SU-DHL-6 (cell line): ENCODE results near the gene AGO3.

Experiments
- H2AFZ ChIP-seq: fragments of 200-600 bp; sonication (generic); 2 replicates; pipeline ENCODE4 v1.6.1; 2014; ENCODE audit warnings: low read depth, mild to moderate bottlenecking, moderate library complexity, mixed read lengths, antibody characterized with exemption, low read length; ENCODE audit not compliant: severe bottlenecking
- H3F3A ChIP-seq: fragments of 200-600 bp; shearing (Covaris generic); 2 replicates; pipeline ENCODE4 v1.6.0; 2016; ENCODE audit warnings: antibody characterized with exemption, mild to moderate bottlenecking; ENCODE audit not compliant: insufficient read depth
- H3K27ac ChIP-seq: fragments of 200-600 bp; sonication (generic); 2 replicates; pipeline ENCODE4 v1.5.1; 2016; ENCODE audit warnings: low read depth, mild to moderate bottlenecking, low read length, moderate library complexity, mixed read lengths
- H3K27me3 ChIP-seq: fragments of 200-600 bp; sonication (generic), shearing (Covaris generic); 2 replicates; pipeline ENCODE4 v1.6.0; 2014; ENCODE audit warnings: mild to moderate bottlenecking, low read length
- H3K36me3 ChIP-seq: fragments of 200-600 bp; sonication (generic); 2 replicates; pipeline ENCODE4 v1.6.1; 2014; ENCODE audit warnings: mild to moderate bottlenecking, low read length, mixed read lengths
- H3K4me2 ChIP-seq: fragments of 300-600, 200-600 bp; shearing (Covaris generic), sonication (generic); 2 replicates; pipeline ENCODE4 v1.6.0; 2014; ENCODE audit warnings: low read length, low read depth, mild to moderate bottlenecking; ENCODE audit not compliant: poor library complexity, severe bottlenecking
- H3K4me3 ChIP-seq: fragments of 200-600 bp; sonication (generic); 2 replicates; pipeline ENCODE4 v1.5.1; 2014; ENCODE audit warnings: antibody characterized with exemption, low read length, mild to moderate bottlenecking, mixed read lengths; ENCODE audit not compliant: insufficient read depth, poor library complexity, severe bottlenecking
- H3K79me2 ChIP-seq: fragments of 200-600 bp; sonication (generic); 2 replicates; pipeline ENCODE4 v1.6.1; 2014; ENCODE audit warnings: mild to moderate bottlenecking, low read length, moderate library complexity; ENCODE audit not compliant: insufficient read depth
- H3K9ac ChIP-seq: fragments of 200-600 bp; sonication (generic); 2 replicates; pipeline ENCODE4 v1.7.0; 2014; ENCODE audit warnings: mild to moderate bottlenecking, low read length
- H3K9me2 ChIP-seq: fragments of 200-600 bp; sonication (generic); replicated peaks from 2 replicates; pipeline ENCODE4 v1.6.1; 2014; ENCODE audit warnings: low read length; ENCODE audit not compliant: insufficient read depth
- H3K9me3 ChIP-seq: fragments of 200-600 bp; sonication (generic); 2 replicates; pipeline ENCODE4 v1.6.1; 2014; ENCODE audit warnings: low read length, mixed read lengths; ENCODE audit not compliant: insufficient read depth
- H4K20me1 ChIP-seq: fragments of 200-600 bp; sonication (generic); 2 replicates; pipeline ENCODE4 v1.6.1; 2014; ENCODE audit warnings: low read depth, mild to moderate bottlenecking, antibody characterized with exemption, low read length, moderate library complexity, mixed read lengths
- EZH2phosphoT487 ChIP-seq: fragments of 200-600 bp; sonication (generic), shearing (Covaris generic); conservative IDR thresholded peaks from 2 replicates; pipeline ENCODE4 v1.6.1; 2018; ENCODE audit warnings: mild to moderate bottlenecking, antibody characterized with exemption, low read length, moderate library complexity, mixed read lengths
- TF ChIP-seq, protein P1 (sequence below): fragments of 200-600 bp; sonication (generic); IDR thresholded peaks from one replicate; pipeline ENCODE4 v1.5.1; 2017; ENCODE audit warnings: antibody characterized with exemption, mild to moderate bottlenecking, low read length, moderate library complexity; ENCODE audit not compliant: insufficient read depth, poor library complexity, severe bottlenecking

The AGO3 gene

GRCh38 chr1:36040238-36040637 lies 109.3 kb downstream of the AGO3 start:
- Histone ChIP-seq H3K9ac (no peak overlapping the region), H3K9me3 (no peaks in the 10 kb centered on the region), H3K4me3 (no peak overlapping the region), H4K20me1 (peaks cover 4% of the 10 kb centered on the region; the same call in 1 of the 2 replicates), H3K79me2 (no peaks in the 10 kb centered on the region), H3K36me3 (peaks cover 27% of the 10 kb centered on the region; the same call in 1 of the 2 replicates), H3K27me3 (no peaks in the 10 kb centered on the region), H2AFZ (no peak overlapping the region), H3K27ac (no peak overlapping the region), H3F3A (no peaks in the 10 kb centered on the region), H3K9me2 (no peaks in the 10 kb centered on the region), H3K4me2 (no peak overlapping the region)
- TF ChIP-seq, protein P1, sequence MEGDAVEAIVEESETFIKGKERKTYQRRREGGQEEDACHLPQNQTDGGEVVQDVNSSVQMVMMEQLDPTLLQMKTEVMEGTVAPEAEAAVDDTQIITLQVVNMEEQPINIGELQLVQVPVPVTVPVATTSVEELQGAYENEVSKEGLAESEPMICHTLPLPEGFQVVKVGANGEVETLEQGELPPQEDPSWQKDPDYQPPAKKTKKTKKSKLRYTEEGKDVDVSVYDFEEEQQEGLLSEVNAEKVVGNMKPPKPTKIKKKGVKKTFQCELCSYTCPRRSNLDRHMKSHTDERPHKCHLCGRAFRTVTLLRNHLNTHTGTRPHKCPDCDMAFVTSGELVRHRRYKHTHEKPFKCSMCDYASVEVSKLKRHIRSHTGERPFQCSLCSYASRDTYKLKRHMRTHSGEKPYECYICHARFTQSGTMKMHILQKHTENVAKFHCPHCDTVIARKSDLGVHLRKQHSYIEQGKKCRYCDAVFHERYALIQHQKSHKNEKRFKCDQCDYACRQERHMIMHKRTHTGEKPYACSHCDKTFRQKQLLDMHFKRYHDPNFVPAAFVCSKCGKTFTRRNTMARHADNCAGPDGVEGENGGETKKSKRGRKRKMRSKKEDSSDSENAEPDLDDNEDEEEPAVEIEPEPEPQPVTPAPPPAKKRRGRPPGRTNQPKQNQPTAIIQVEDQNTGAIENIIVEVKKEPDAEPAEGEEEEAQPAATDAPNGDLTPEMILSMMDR: no peak
- TF ChIP-seq EZH2phosphoT487: no peak

GRCh38 chr1:36051821-36052220 lies 120.9 kb downstream of the AGO3 start:
- Histone ChIP-seq H4K20me1 (no peaks in the 10 kb centered on the region), H3K27me3 (no peaks in the 10 kb centered on the region), H3K9me2 (no peaks in the 10 kb centered on the region), H2AFZ (no peak overlapping the region), H3K9me3 (no peaks in the 10 kb centered on the region), H3K9ac (no peak overlapping the region), H3K4me3 (no peak overlapping the region), H3K27ac (no peak overlapping the region), H3K36me3 (no peaks in the 10 kb centered on the region), H3F3A (no peaks in the 10 kb centered on the region), H3K79me2 (no peaks in the 10 kb centered on the region), H3K4me2 (no peak overlapping the region)
- TF ChIP-seq EZH2phosphoT487: no peak
- TF ChIP-seq, protein P1: no peak

DNA sequence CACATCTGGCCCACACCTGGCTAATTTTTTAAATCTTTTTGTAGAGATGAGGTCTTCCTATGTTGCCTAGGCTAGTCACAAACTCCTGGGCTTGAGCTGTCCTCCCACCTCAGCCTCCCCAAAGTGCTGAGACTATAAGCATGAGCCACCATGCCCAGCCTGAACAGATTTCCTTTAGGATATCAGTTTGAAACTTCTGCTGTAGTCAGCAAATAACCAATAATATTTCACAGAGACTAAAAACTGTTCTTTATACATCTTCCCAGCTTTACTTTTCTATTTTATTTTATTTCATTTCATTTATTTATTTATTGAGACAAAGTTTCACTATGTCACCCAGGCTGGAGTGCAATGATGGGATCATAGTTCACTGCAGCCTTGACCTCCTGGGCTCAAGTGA lies 123.1 kb downstream of the AGO3 start:
- no peaks in the 10 kb centered on the region; the same call in 1 of the 2 replicates for H3K36me3 ChIP-seq
- TF ChIP-seq, protein P1: no peak
- TF ChIP-seq EZH2phosphoT487: no peak
- no peaks in the 10 kb centered on the region for H3K27me3 ChIP-seq
- no peak overlapping the region for H2AFZ ChIP-seq
- no peaks in the 10 kb centered on the region for H4K20me1 ChIP-seq
- H3K79me2 ChIP-seq: no peaks in the 10 kb centered on the region
- no peak overlapping the region for H3K27ac ChIP-seq
- H3K4me2 ChIP-seq: no peak overlapping the region
- H3K9ac ChIP-seq: no peak overlapping the region
- H3K4me3 ChIP-seq: no peak overlapping the region
- H3K9me2 ChIP-seq: no peaks in the 10 kb centered on the region
- H3K9me3 ChIP-seq: no peaks in the 10 kb centered on the region
- 0 out of 2 replicates have a peak, but pooled peaks cover 3% of the 10 kb centered on the region for H3F3A ChIP-seq
